Trophoblast cell (in vitro differentiated cells and primary cell): ENCODE measurements around the gene BMP4.
A peak's percentile ranks its signal among the peaks of the same experiment; 100 is the strongest.

Experiments used
- DNase-seq, 2 donors: peaks; one replicate each; pipeline ENCODE4 v3.0.0-alpha.2; 2016
- H2AFZ ChIP-seq: 2 replicates; pipeline ENCODE4 v1.6.1; 2013; ENCODE audit warnings: low read length, moderate library complexity, mild to moderate bottlenecking; ENCODE audit not compliant: insufficient read depth, poor library complexity
- H2AK5ac ChIP-seq: 2 replicates; pipeline ENCODE4 v1.6.1; 2013; ENCODE audit warnings: mild to moderate bottlenecking, low read length
- H2BK120ac ChIP-seq: 2 replicates; pipeline ENCODE4 v1.6.1; 2013; ENCODE audit warnings: low read length, mild to moderate bottlenecking, moderate library complexity; ENCODE audit not compliant: insufficient read depth, poor library complexity
- H2BK12ac ChIP-seq: 2 replicates; pipeline ENCODE4 v1.6.1; 2013; ENCODE audit warnings: mild to moderate bottlenecking, low read length, moderate library complexity
- H2BK5ac ChIP-seq: 2 replicates; pipeline ENCODE4 v1.6.1; 2013; ENCODE audit warnings: low read length, low read depth, moderate library complexity, mild to moderate bottlenecking; ENCODE audit not compliant: poor library complexity
- H3K14ac ChIP-seq: 2 replicates; pipeline ENCODE4 v1.6.1; 2013; ENCODE audit warnings: mild to moderate bottlenecking, low read length
- H3K18ac ChIP-seq: 2 replicates; pipeline ENCODE4 v1.6.1; 2013; ENCODE audit warnings: mild to moderate bottlenecking, low read length
- H3K23ac ChIP-seq: 2 replicates; pipeline ENCODE4 v1.6.1; 2013; ENCODE audit warnings: low read length
- H3K27ac ChIP-seq: 2 replicates; pipeline ENCODE4 v1.5.1; 2013; ENCODE audit warnings: low read depth, mild to moderate bottlenecking, inconsistent platforms, low read length, moderate library complexity
- H3K27me3 ChIP-seq: 2 replicates; pipeline ENCODE4 v1.6.1; 2013; ENCODE audit warnings: inconsistent platforms, mild to moderate bottlenecking, low read length, moderate library complexity; ENCODE audit not compliant: insufficient read depth
- H3K36me3 ChIP-seq, 2 experiments: 1 replicate in 1 of 2; 2 replicates in 1 of 2; pipeline ENCODE4 v1.6.1; 2013; ENCODE audit warnings: low read length in 2 of 2, mild to moderate bottlenecking in 2 of 2, moderate library complexity in 1 of 2; ENCODE audit not compliant: insufficient read depth in 2 of 2, control insufficient read depth in 1 of 2
- H3K4ac ChIP-seq: 2 replicates; pipeline ENCODE4 v1.6.1; 2013; ENCODE audit warnings: low read depth, mild to moderate bottlenecking, low read length, moderate library complexity
- H3K4me1 ChIP-seq, 2 experiments: 1 replicate in 1 of 2; 2 replicates in 1 of 2; pipeline ENCODE4 v1.6.1; 2013; ENCODE audit warnings: low read length in 2 of 2, mild to moderate bottlenecking in 2 of 2, moderate library complexity in 1 of 2; ENCODE audit not compliant: insufficient read depth in 2 of 2, control insufficient read depth in 1 of 2
- H3K4me2 ChIP-seq: 2 replicates; pipeline ENCODE4 v1.6.1; 2013; ENCODE audit warnings: inconsistent platforms, mild to moderate bottlenecking, low read length, moderate library complexity
- H3K4me3 ChIP-seq: 2 replicates; pipeline ENCODE4 v1.5.1; 2013; ENCODE audit warnings: mild to moderate bottlenecking, low read depth, low read length, inconsistent platforms
- H3K79me1 ChIP-seq: one replicate; pipeline ENCODE4 v1.6.1; 2013; ENCODE audit warnings: low read length
- H3K79me2 ChIP-seq: 2 replicates; pipeline ENCODE4 v1.6.1; 2013; ENCODE audit warnings: low read length, mild to moderate bottlenecking; ENCODE audit not compliant: control insufficient read depth, insufficient read depth, poor library complexity
- H3K9ac ChIP-seq: 2 replicates; pipeline ENCODE4 v1.6.1; 2013; ENCODE audit warnings: mild to moderate bottlenecking, low read length
- H3K9me3 ChIP-seq: 2 replicates; pipeline ENCODE4 v1.6.1; 2013; ENCODE audit warnings: low read depth, mild to moderate bottlenecking, control low read depth, inconsistent platforms, low read length; ENCODE audit not compliant: insufficient read depth
- H4K12ac ChIP-seq: 2 replicates; pipeline ENCODE4 v1.6.1; 2013; ENCODE audit warnings: low read depth, mild to moderate bottlenecking, low read length, moderate library complexity
- H4K8ac ChIP-seq: 2 replicates; pipeline ENCODE4 v1.6.1; 2013; ENCODE audit warnings: low read depth, mild to moderate bottlenecking, low read length, moderate library complexity
- H4K91ac ChIP-seq: one replicate; pipeline ENCODE4 v1.6.1; 2013; ENCODE audit warnings: low read depth, mild to moderate bottlenecking, low read length, moderate library complexity
- WGBS: extraction: QIAGEN DNeasy Blood & Tissue Kit; methylation state at CpG from one replicate; pipeline ENCODE4 v1.1.7; 2013; ENCODE audit warnings: missing lambda C conversion rate; ENCODE audit not compliant: insufficient read length, insufficient coverage; ENCODE audit errors: extremely low coverage; 5-methylcytosine and 5-hydroxymethylcytosine counted together

The BMP4 gene

GRCh38 chr14:53925201-53925766, 31.3 kb downstream of the BMP4 start:
- Histone ChIP-seq H2AFZ (no peak overlapping the region), H3K4me3 (no peak overlapping the region), H2BK120ac (peak overlapping the region; percentile 15), H2BK12ac (peak overlapping the region; percentile 5), H2BK5ac (peak overlapping the region; percentile 35), H3K79me2 (no peaks in the 10 kb centered on the region), H4K91ac (no peak overlapping the region), H3K36me3 (no peaks in the 10 kb centered on the region), H2AK5ac (no peak overlapping the region), H3K27me3 (no peaks in the 10 kb centered on the region), H3K4me1 (peaks cover 10 to 24% of the 10 kb centered on the region in 2 experiments), H4K8ac (no peak overlapping the region), H4K12ac (no peak overlapping the region), H3K18ac (no peak overlapping the region), H3K27ac (peak overlapping the region; percentile 82), H3K9ac (no peak overlapping the region), H3K79me1 (peaks cover 13% of the 10 kb centered on the region), H3K9me3 (no peaks in the 10 kb centered on the region), H3K23ac (no peak overlapping the region), H3K14ac (no peak overlapping the region), H3K4me2 (peak overlapping the region; percentile 25), H3K4ac (no peak overlapping the region)
- DNase-seq, result peak; percentile 40 to 70
- no CpG with 5 or more reads among the region's 6 CpGs for WGBS

- Histone ChIP-seq H2AK5ac (no peak overlapping the region), H3K23ac (no peak overlapping the region), H3K4me3 (no peak overlapping the region), H3K9me3 (no peaks in the 10 kb centered on the region), H2BK120ac (no peak overlapping the region), H3K4ac (no peak overlapping the region), H2BK12ac (no peak overlapping the region), H2BK5ac (no peak overlapping the region), H2AFZ (no peak overlapping the region), H3K4me1 (peaks cover 10 to 24% of the 10 kb centered on the region in 2 experiments), H3K9ac (no peak overlapping the region), H3K36me3 (no peaks in the 10 kb centered on the region), H4K91ac (no peak overlapping the region), H4K12ac (no peak overlapping the region), H3K18ac (no peak overlapping the region), H3K14ac (no peak overlapping the region), H3K79me1 (peaks cover 13% of the 10 kb centered on the region), H3K27ac (peak overlapping the region; percentile 82), H3K27me3 (no peaks in the 10 kb centered on the region), H3K79me2 (no peaks in the 10 kb centered on the region), H3K4me2 (no peak overlapping the region), H4K8ac (no peak overlapping the region)
- peak; percentile 42 to 78 for DNase-seq
- WGBS, result no CpG with 5 or more reads among the region's 4 CpGs
These were observed 31.9 kb downstream of the BMP4 start for GRCh38 chr14:53924753-53925152.

DNA sequence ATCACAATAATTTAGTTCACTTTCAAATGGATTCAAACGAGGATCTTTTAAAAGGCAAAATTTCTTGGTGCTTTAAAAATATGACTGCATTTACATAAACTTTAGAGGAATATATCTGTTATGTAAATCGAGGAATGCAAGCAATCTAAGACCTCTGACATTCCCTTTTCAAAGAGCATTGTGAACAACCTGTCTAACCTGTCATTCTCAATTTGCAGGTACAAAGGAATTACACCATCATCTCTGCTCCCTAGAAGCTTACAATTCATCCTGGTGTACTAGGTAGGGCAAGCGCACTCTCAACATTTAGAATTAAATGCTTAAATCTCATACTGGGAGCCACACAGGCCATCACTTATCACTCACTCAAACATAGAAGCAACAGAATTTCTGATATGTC, 35.6 kb downstream of the BMP4 start:
- Histone ChIP-seq H3K27ac (peak overlapping the region; percentile 33), H3K9ac (no peak overlapping the region), H3K18ac (no peak overlapping the region), H3K9me3 (no peaks in the 10 kb centered on the region), H3K36me3 (no peaks in the 10 kb centered on the region), H2AK5ac (no peak overlapping the region), H2BK120ac (no peak overlapping the region), H2AFZ (no peak overlapping the region), H3K23ac (no peak overlapping the region), H2BK5ac (no peak overlapping the region), H3K79me2 (no peaks in the 10 kb centered on the region), H3K4me3 (no peak overlapping the region), H3K4me2 (no peak overlapping the region), H3K4ac (no peak overlapping the region), H4K91ac (no peak overlapping the region), H3K14ac (no peak overlapping the region), H4K8ac (no peak overlapping the region), H2BK12ac (no peak overlapping the region), H4K12ac (no peak overlapping the region), H3K79me1 (peaks cover 8% of the 10 kb centered on the region), H3K27me3 (no peaks in the 10 kb centered on the region), H3K4me1 (peaks cover 10 to 19% of the 10 kb centered on the region in 2 experiments)
- no CpG with 5 or more reads among the region's 3 CpGs for WGBS
- DNase-seq, result peak; percentile 11 to 76

DNA sequence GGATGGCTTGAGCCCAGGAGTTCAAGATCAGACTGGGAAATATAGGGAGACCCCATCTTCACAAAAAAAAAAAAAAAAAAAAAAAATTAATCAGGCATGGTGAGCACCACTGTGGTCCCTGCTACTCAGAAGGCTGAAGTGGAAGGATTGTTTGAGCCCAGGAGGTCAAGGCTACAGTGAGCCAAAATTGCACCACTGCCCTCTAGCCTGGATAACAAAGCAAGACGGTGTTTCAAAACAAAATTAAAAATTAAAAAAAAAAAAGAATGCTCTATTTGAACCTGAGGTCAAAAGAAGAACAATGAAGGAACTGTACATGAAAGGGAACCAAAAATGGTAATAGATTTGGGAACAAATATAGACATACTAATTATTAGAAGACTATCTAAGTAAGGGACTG, 40.4 kb downstream of the BMP4 start:
- H2BK12ac ChIP-seq, result no peak overlapping the region
- no peak for DNase-seq
- no peak overlapping the region for H3K14ac ChIP-seq
- no peak overlapping the region for H4K12ac ChIP-seq
- no peak overlapping the region for H2AK5ac ChIP-seq
- no peaks in the 10 kb centered on the region for H3K9me3 ChIP-seq
- no CpG with 5 or more reads among the region's 1 CpG for WGBS
- H4K91ac ChIP-seq, result no peak overlapping the region
- no peak overlapping the region for H3K4me2 ChIP-seq
- H2AFZ ChIP-seq, result no peak overlapping the region
- H3K27me3 ChIP-seq, result no peaks in the 10 kb centered on the region
- no peak overlapping the region for H3K18ac ChIP-seq
- H3K79me1 ChIP-seq, result no peaks in the 10 kb centered on the region
- no peak overlapping the region for H3K27ac ChIP-seq
- H3K4ac ChIP-seq, result no peak overlapping the region
- H2BK120ac ChIP-seq, result no peak overlapping the region
- H2BK5ac ChIP-seq, result no peak overlapping the region
- no peak overlapping the region for H4K8ac ChIP-seq
- no peak overlapping the region for H3K9ac ChIP-seq
- H3K79me2 ChIP-seq, result no peaks in the 10 kb centered on the region
- no peaks in the 10 kb centered on the region for H3K4me1 ChIP-seq
- no peak overlapping the region for H3K23ac ChIP-seq
- no peaks in the 10 kb centered on the region for H3K36me3 ChIP-seq
- H3K4me3 ChIP-seq, result no peak overlapping the region
